ENCODE data around the gene TMEM17.

TMEM17 gene

GRCh38 chr2:62467475-62468321 lies 38.3 kb downstream of the TMEM17 start:
- TF ChIP-seq, protein P1, sequence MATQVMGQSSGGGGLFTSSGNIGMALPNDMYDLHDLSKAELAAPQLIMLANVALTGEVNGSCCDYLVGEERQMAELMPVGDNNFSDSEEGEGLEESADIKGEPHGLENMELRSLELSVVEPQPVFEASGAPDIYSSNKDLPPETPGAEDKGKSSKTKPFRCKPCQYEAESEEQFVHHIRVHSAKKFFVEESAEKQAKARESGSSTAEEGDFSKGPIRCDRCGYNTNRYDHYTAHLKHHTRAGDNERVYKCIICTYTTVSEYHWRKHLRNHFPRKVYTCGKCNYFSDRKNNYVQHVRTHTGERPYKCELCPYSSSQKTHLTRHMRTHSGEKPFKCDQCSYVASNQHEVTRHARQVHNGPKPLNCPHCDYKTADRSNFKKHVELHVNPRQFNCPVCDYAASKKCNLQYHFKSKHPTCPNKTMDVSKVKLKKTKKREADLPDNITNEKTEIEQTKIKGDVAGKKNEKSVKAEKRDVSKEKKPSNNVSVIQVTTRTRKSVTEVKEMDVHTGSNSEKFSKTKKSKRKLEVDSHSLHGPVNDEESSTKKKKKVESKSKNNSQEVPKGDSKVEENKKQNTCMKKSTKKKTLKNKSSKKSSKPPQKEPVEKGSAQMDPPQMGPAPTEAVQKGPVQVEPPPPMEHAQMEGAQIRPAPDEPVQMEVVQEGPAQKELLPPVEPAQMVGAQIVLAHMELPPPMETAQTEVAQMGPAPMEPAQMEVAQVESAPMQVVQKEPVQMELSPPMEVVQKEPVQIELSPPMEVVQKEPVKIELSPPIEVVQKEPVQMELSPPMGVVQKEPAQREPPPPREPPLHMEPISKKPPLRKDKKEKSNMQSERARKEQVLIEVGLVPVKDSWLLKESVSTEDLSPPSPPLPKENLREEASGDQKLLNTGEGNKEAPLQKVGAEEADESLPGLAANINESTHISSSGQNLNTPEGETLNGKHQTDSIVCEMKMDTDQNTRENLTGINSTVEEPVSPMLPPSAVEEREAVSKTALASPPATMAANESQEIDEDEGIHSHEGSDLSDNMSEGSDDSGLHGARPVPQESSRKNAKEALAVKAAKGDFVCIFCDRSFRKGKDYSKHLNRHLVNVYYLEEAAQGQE (IDR thresholded peaks at IDR 0.05; ENCODE audit: insufficient replicate concordance, low read depth) = no peak
- no peak for TF ChIP-seq GABPA (IDR thresholded peaks at IDR 0.05; ENCODE audit: low read depth)
- TF ChIP-seq SPI1 (IDR thresholded peaks at IDR 0.05; ENCODE audit: borderline replicate concordance, low read depth) = no peak
- TF ChIP-seq POLR2AphosphoS5 (IDR thresholded peaks at IDR 0.05; ENCODE audit: low read depth) = no peak
- no peak for TF ChIP-seq CTCF (IDR thresholded peaks at IDR 0.05; ENCODE audit: insufficient read depth, low read length)
- H3K4me3 ChIP-seq (replicated peaks; ENCODE audit: insufficient read depth, low read length) = no peak overlapping the region
- H3K27ac ChIP-seq (replicated peaks) = no peak overlapping the region

GRCh38 chr2:62467100-62467474 lies 38.9 kb downstream of the TMEM17 start:
- no peak for DNase-seq (ENCODE audit: low read depth in 1 of 2, low spot score in 1 of 2)
- Histone ChIP-seq H3K4me3 (replicated peaks; ENCODE audit: insufficient read depth, low read length) (no peak overlapping the region), H3K27me3 (ENCODE audit: insufficient read depth, poor library complexity, severe bottlenecking) (no peaks in the 10 kb centered on the region), H3K27ac (replicated peaks) (no peak overlapping the region)
- TF ChIP-seq POLR2AphosphoS5 (IDR thresholded peaks at IDR 0.05; ENCODE audit: low read depth) (no peak), SPI1 (IDR thresholded peaks at IDR 0.05; ENCODE audit: borderline replicate concordance, low read depth) (no peak), CTCF (IDR thresholded peaks at IDR 0.05; ENCODE audit: insufficient read depth, low read length) (no peak), GABPA (IDR thresholded peaks at IDR 0.05; ENCODE audit: low read depth) (no peak)
- TF ChIP-seq, protein P1 (IDR thresholded peaks at IDR 0.05; ENCODE audit: insufficient replicate concordance, low read depth) = no peak

More at GRCh38 chr2:62467475-62468321, 38.3 kb downstream of the TMEM17 start:
- no peaks in the 10 kb centered on the region for H3K27me3 ChIP-seq (ENCODE audit: insufficient read depth, poor library complexity, severe bottlenecking)
- DNase-seq (ENCODE audit: low read depth in 1 of 2, low spot score in 1 of 2) = no peak

- no peak for TF ChIP-seq SPI1 (IDR thresholded peaks at IDR 0.05; ENCODE audit: borderline replicate concordance, low read depth)
- no peak for TF ChIP-seq POLR2AphosphoS5 (IDR thresholded peaks at IDR 0.05; ENCODE audit: low read depth)
- TF ChIP-seq GABPA (IDR thresholded peaks at IDR 0.05; ENCODE audit: low read depth) = no peak
- no peak for TF ChIP-seq CTCF (IDR thresholded peaks at IDR 0.05; ENCODE audit: insufficient read depth, low read length)
- TF ChIP-seq, protein P1 (IDR thresholded peaks at IDR 0.05; ENCODE audit: insufficient replicate concordance, low read depth) = no peak
- DNase-seq (ENCODE audit: low read depth in 1 of 2, low spot score in 1 of 2) = no peak
- Histone ChIP-seq H3K27me3 (ENCODE audit: insufficient read depth, poor library complexity, severe bottlenecking) (no peaks in the 10 kb centered on the region), H3K4me3 (replicated peaks; ENCODE audit: insufficient read depth, low read length) (no peak overlapping the region), H3K27ac (replicated peaks) (no peak overlapping the region)
Measured at GRCh38 chr2:62466503-62466854, 39.5 kb downstream of the TMEM17 start.

Measured in HL-60 (cell line).